K562 (cell line): Measurements from ENCODE around the gene RPP21. TPM values are rescaled to one million over a fixed set of nuclear protein-coding genes. Genes with fewer than 3 reads are reported as not detected.
A peak's percentile ranks its signal among the peaks of the same experiment; 100 is the strongest.

Source experiments
- ATAC-seq: fragments of 200-7000 bp; cut with Tn5 transposase; 3 replicates; pipeline ENCODE4 v1.9.1; 2020; ENCODE audit warnings: moderate library complexity
- BruUV-seq: library from RNA; stranded (reverse); fragments of 400-500 nt; replicated peaks from 2 replicates; lab custom pipeline; 2021; lab: Mats Ljungman, UMichigan
- CTCF ChIA-PET: fragments of 300-600 bp; formaldehyde crosslinking; extraction: SDS; loops from one replicate; lab custom pipeline; 2021; ENCODE audit warnings: low intra/inter-chr PET ratio; lab: Yijun Ruan, JAX
- POLR2A ChIA-PET: fragments of 300-600, 350-650 bp; sonication (Branson Sonifier 250); formaldehyde crosslinking; extraction: SDS; loops from one replicate; lab custom pipeline; 2021; ENCODE audit warnings: antibody characterized with exemption, inconsistent platforms; lab: Yijun Ruan, JAX
- DNase-seq, 4 experiments: peaks; one replicate each; pipeline versions ENCODE4 v3.0.0 to v3.0.0-alpha.2; 2011 to 2018; ENCODE audit warnings: low spot score in 3 of 4, mixed read lengths in 3 of 4; ENCODE audit errors: extremely low read depth in 1 of 4
- FAIRE-seq: peaks from 2 replicates; lab custom pipeline; 2011; peaks lifted over from hg19 to GRCh38; lab: Jason Lieb, UNC
- H2AFZ ChIP-seq: 2 replicates; pipeline ENCODE4 v1.6.0; 2011; ENCODE audit warnings: low read depth, low read length, control low read depth, inconsistent platforms
- H3K27ac ChIP-seq: fragments of 200-600 bp; 3 replicates; pipeline ENCODE4 v1.8.0; 2011; ENCODE audit warnings: low read depth, mild to moderate bottlenecking, control low read depth, inconsistent platforms, low read length, moderate library complexity, mixed read lengths; ENCODE audit errors: extremely low read depth
- H3K27me3 ChIP-seq, 2 experiments: fragments of 300-600 bp in 1 of 2; 2 replicates in 1 of 2; 3 replicates in 1 of 2; pipeline versions ENCODE4 v1.6.0 to v1.8.0; 2011; ENCODE audit warnings: inconsistent platforms in 2 of 2, low read length in 2 of 2, mild to moderate bottlenecking in 1 of 2, mixed read lengths in 1 of 2, moderate library complexity in 1 of 2; ENCODE audit not compliant: control insufficient read depth in 2 of 2, insufficient read depth in 2 of 2
- H3K36me3 ChIP-seq: fragments of 300-600 bp; 3 replicates; pipeline ENCODE4 v1.8.0; 2011; ENCODE audit warnings: mild to moderate bottlenecking, low read length, inconsistent platforms; ENCODE audit not compliant: control insufficient read depth, insufficient read depth
- H3K4me1 ChIP-seq, 2 experiments: fragments of 200-600 bp in 1 of 2; replicated peaks in 1 of 2; 2 replicates in 1 of 2; 3 replicates in 1 of 2; pipeline versions ENCODE4 v1.5.1 to v1.8.0; 2011; ENCODE audit warnings: inconsistent platforms in 2 of 2, low read length in 2 of 2, mild to moderate bottlenecking in 1 of 2, mixed read lengths in 1 of 2, moderate library complexity in 1 of 2; ENCODE audit not compliant: control insufficient read depth in 2 of 2, insufficient read depth in 2 of 2
- H3K4me2 ChIP-seq: 2 replicates; pipeline ENCODE4 v1.6.1; 2011; ENCODE audit warnings: low read length, control low read depth, inconsistent platforms, mixed read lengths; ENCODE audit not compliant: insufficient read depth
- H3K4me3 ChIP-seq: fragments of 200-600 bp; sonication (generic), shearing (Covaris generic); 2 replicates; pipeline ENCODE4 v1.5.1; 2016; ENCODE audit warnings: control low read depth, inconsistent platforms
- H3K79me2 ChIP-seq: fragments of 200-600 bp; 3 replicates; pipeline ENCODE4 v1.8.0; 2011; ENCODE audit warnings: low read length, inconsistent platforms; ENCODE audit not compliant: control insufficient read depth, insufficient read depth
- H3K9ac ChIP-seq, 2 experiments: 2 replicates each; pipeline versions ENCODE4 v1.6.0 to v1.6.1; 2011; ENCODE audit warnings: low read depth in 2 of 2, low read length in 2 of 2, control low read depth in 1 of 2, inconsistent platforms in 1 of 2, mild to moderate bottlenecking in 1 of 2, mixed read lengths in 1 of 2; ENCODE audit not compliant: insufficient read depth in 1 of 2
- H3K9me1 ChIP-seq: one replicate; pipeline ENCODE4 v1.6.0; 2011; ENCODE audit warnings: inconsistent platforms, mild to moderate bottlenecking, low read length, moderate library complexity; ENCODE audit not compliant: control insufficient read depth, insufficient read depth
- H3K9me3 ChIP-seq: replicated peaks from 2 replicates; pipeline ENCODE4 v1.5.1; 2011; ENCODE audit warnings: low read depth, low read length, inconsistent platforms; ENCODE audit not compliant: control insufficient read depth, insufficient read depth
- H4K20me1 ChIP-seq: replicated peaks from 2 replicates; pipeline ENCODE4 v1.6.1; 2011; ENCODE audit warnings: low read length, inconsistent platforms, mixed read lengths; ENCODE audit not compliant: control insufficient read depth, insufficient read depth
- ESRRA ChIP-seq: fragments of 450-650 bp; IDR thresholded peaks from 2 replicates; pipeline ENCODE4 v1.6.1; 2014; ENCODE audit warnings: low read depth, mild to moderate bottlenecking, moderate library complexity, borderline replicate concordance
- ETS2 ChIP-seq: IDR thresholded peaks from 2 replicates; pipeline ENCODE4 v1.6.1; 2016; ENCODE audit warnings: borderline replicate concordance, missing genetic modification characterization, mild to moderate bottlenecking, moderate library complexity, missing compliant biosample characterization; ENCODE audit not compliant: poor library complexity, severe bottlenecking
- HOXB6 ChIP-seq: fragments of 250-450 bp; sonication (Bioruptor Pico); IDR thresholded peaks from 2 replicates; pipeline ENCODE4 v1.5.1; 2022; ENCODE audit warnings: mild to moderate bottlenecking, borderline replicate concordance
- NR2F6 ChIP-seq: fragments of 450-650 bp; formaldehyde crosslinking; IDR thresholded peaks from 2 replicates; pipeline ENCODE4 v1.4.0; 2020; ENCODE audit warnings: mild to moderate bottlenecking
- POU5F1 ChIP-seq: fragments of 150-350 bp; IDR thresholded peaks from 2 replicates; pipeline ENCODE4 v1.6.1; 2014; ENCODE audit warnings: borderline replicate concordance, low read length, low read depth, mild to moderate bottlenecking; ENCODE audit not compliant: partially characterized antibody
- RERE ChIP-seq: sonication (generic); formaldehyde crosslinking; IDR thresholded peaks from 2 replicates; pipeline ENCODE4 v1.8.0; 2023; ENCODE audit warnings: missing genetic modification reagents, mild to moderate bottlenecking, borderline replicate concordance
- SMARCE1 ChIP-seq: fragments of 450-650 bp; IDR thresholded peaks from 2 replicates; pipeline ENCODE4 v1.7.1; 2016; ENCODE audit warnings: mild to moderate bottlenecking
- STAT5B ChIP-seq: fragments of 250-450 bp; sonication (Bioruptor Pico); IDR thresholded peaks from 2 replicates; pipeline ENCODE4 v1.8.0; 2021; ENCODE audit warnings: mild to moderate bottlenecking, inconsistent platforms
- TRIM28 ChIP-seq: fragments of 450-650 bp; IDR thresholded peaks from 2 replicates; pipeline ENCODE4 v1.6.1; 2017
- ZFP36 ChIP-seq: fragments of 150-350 bp; IDR thresholded peaks from 2 replicates; pipeline ENCODE4 v1.6.1; 2018; ENCODE audit warnings: low read length, low read depth; ENCODE audit not compliant: partially characterized antibody
- ZNF764 ChIP-seq: fragments of 250-450 bp; sonication (Bioruptor Pico); IDR thresholded peaks from 2 replicates; pipeline ENCODE4 v1.4.0; 2020; ENCODE audit warnings: low read depth, mild to moderate bottlenecking, moderate library complexity
- ZNF79 ChIP-seq: fragments of 250-450 bp; sonication (Bioruptor Pico); IDR thresholded peaks from 2 replicates; pipeline ENCODE4 v1.4.0; 2020; ENCODE audit warnings: low read depth, mild to moderate bottlenecking, moderate library complexity
- WGBS: fragments of 100-300 bp; shearing (Covaris generic); methylation state at CpG from one replicate; pipeline ENCODE4 v1.1.6; 2016; ENCODE audit warnings: low coverage, mixed read lengths; ENCODE audit not compliant: insufficient coverage; ENCODE audit errors: missing lambda C conversion rate; 5-methylcytosine and 5-hydroxymethylcytosine counted together
- in situ Hi-C: fragments of 300-500 bp; cut with MboI; formaldehyde crosslinking; loops from 4 replicates; pipeline ENCODE4 v1.15.0; 2018; ENCODE audit warnings: inconsistent platforms, mixed read lengths
- intact Hi-C: fragments of 100-400 bp; cut with micrococcal nuclease; formaldehyde crosslinking; loops from 2 replicates; pipeline ENCODE4 v1.14.2; 2022
- polyA plus RNA-seq, 8 experiments: library from polyadenylated mRNA; depleted of rRNA in 4 of 8; stranded (reverse) in 5 of 8; unstranded in 3 of 8; fragments of >200 nt; fragmentation: Nextera tagmentation in 2 of 8; fragmentation: Illumina TruSeq in 1 of 8; extraction: Ambion mirVana in 2 of 8; extraction: Trizol in 1 of 8; gene quantifications; 2 replicates each; pipeline versions ENCODE4 v1.2.1 to v1.2.3, GENCODE V29; 2011 to 2014; ENCODE audit warnings: inconsistent platforms in 1 of 8, missing spikeins in 1 of 8
- total RNA-seq, 7 experiments: library from RNA; depleted of rRNA in 6 of 7; stranded (reverse); fragments of >200 nt in 6 of 7; fragmentation: Illumina TruSeq in 2 of 7; extraction: Trizol in 2 of 7; gene quantifications; 2 replicates each; pipeline versions ENCODE4 v1.2.1 to v1.2.3, GENCODE V29; 2011 to 2021; ENCODE audit warnings: low replicate concordance in 1 of 7

Gene RPP21
- total and polyA plus RNA-seq, 9 of the 15 experiments (the other 6 are each of a cell fraction or from before 2014, with no cell fraction given), result 62.1 to 362 (median 166) TPM

DNA sequence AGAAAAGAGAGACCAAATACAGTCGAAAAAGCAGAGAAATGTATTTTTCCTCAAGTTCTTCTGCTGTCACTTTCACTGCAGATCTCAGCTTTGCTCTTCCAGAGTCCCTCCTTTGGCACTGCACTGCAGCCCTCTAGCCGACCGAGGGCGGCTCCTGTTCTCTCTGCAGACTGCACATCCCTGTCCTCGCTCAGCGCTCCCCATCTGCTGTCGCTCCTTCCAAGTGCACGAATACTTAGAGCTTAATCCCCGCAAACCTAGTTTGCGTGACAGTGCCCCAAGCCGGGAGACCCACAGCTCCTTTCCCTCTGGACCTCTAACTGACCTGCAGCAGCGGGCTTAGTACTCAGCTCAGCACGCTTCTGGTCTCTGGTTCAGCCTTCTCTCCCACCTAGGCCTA lies 15.2 kb downstream of the RPP21 start:
- Histone ChIP-seq H3K9me1 (no peaks in the 10 kb centered on the region), H3K9ac (no peak overlapping the region), H3K9me3 (no peaks in the 10 kb centered on the region), H3K36me3 (no peaks in the 10 kb centered on the region), H3K27ac (no peak overlapping the region), H4K20me1 (no peaks in the 10 kb centered on the region), H3K4me1 (peaks cover 0 to 5% of the 10 kb centered on the region in 2 experiments; a peak in 3 of 5 replicates), H2AFZ (no peak overlapping the region), H3K79me2 (no peaks in the 10 kb centered on the region), H3K27me3 (peaks cover 27 to 36% of the 10 kb centered on the region in 2 experiments), H3K4me3 (no peak overlapping the region), H3K4me2 (no peak overlapping the region)
- 1% methylated on average over 13 of the region's 13 CpGs for WGBS
- in situ Hi-C loops, result no loop called here
- CTCF ChIA-PET, result no interaction called here
- FAIRE-seq (no peak), DNase-seq (no peak), ATAC-seq (peak; percentile 67)
- POLR2A ChIA-PET, result interaction anchor here (0.8 to 1.0 kb wide), 2 partner anchors 11 to 17 kb away, joined by 3 to 4 read pairs; no protein-coding TSS in a partner anchor
- TF ChIP-seq RERE (CRISPR knock-in tag), result no peak
- TF ChIP-seq ETS2 (tag), result no peak
- TF ChIP-seq SMARCE1, result no peak
- no peak for TF ChIP-seq STAT5B (CRISPR knock-in tag)
- TF ChIP-seq ZFP36, result no peak
- no peak for TF ChIP-seq TRIM28
- no peak for TF ChIP-seq NR2F6
- no peak for TF ChIP-seq ZNF79 (CRISPR knock-in tag)
- no peak for TF ChIP-seq ESRRA
- TF ChIP-seq HOXB6 (CRISPR knock-in tag), result no peak
- TF ChIP-seq ZNF764 (CRISPR knock-in tag), result no peak
- no peak for TF ChIP-seq POU5F1
- intact Hi-C loops, result no loop called here
- no TSS peak for BruUV-seq
